PFSK-1 (cell line): ENCODE results near the gene XYLT1.

Experiments used
- FOXP2 ChIP-seq: optimal IDR thresholded peaks from 2 replicates; pipeline ENCODE3; 2011; ENCODE audit warnings: borderline replicate concordance, control low read depth, inconsistent platforms; ENCODE audit not compliant: insufficient read depth; ENCODE audit errors: extremely low read length, extremely low read depth
- POLR2AphosphoS5 ChIP-seq: IDR thresholded peaks from 2 replicates; pipeline ENCODE4 v1.6.1; 2012; ENCODE audit warnings: low read depth, mild to moderate bottlenecking, control low read depth, low read length, moderate library complexity
- SIN3A ChIP-seq: IDR thresholded peaks from 2 replicates; pipeline ENCODE4 v1.6.1; 2012; ENCODE audit warnings: mild to moderate bottlenecking, low read length, moderate library complexity, borderline replicate concordance; ENCODE audit not compliant: insufficient read depth
- TF ChIP-seq, protein P1 (sequence below), 2 experiments: IDR thresholded peaks; 2 replicates each; pipeline versions ENCODE4 v1.6.1 to v1.8.0; 2011 to 2012; ENCODE audit warnings: low read depth in 2 of 2, low read length in 2 of 2, control low read depth in 1 of 2, inconsistent platforms in 1 of 2, mild to moderate bottlenecking in 1 of 2, moderate library complexity in 1 of 2; ENCODE audit not compliant: insufficient read depth in 1 of 2

DNA sequence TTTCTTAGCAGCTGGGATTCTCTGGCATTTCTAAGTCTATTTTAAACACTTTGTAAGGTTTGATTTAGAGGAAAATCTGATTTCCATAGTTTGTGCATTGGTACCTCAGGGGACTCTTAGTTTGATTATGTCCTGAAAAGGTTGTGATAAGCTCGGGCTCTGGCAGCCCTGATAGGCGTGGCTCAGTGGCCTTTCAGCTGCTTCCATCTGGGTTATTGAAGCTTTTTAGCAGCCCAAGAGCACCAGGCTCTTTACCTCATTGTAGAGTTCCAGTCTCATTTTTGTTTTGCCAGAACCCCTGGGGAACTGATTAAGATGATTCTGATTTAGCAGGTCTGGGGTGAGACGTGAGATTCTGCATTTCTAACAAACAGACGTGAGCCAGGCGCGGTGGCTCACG, 412.3 kb downstream of the XYLT1 start:
- TF ChIP-seq SIN3A = no peak
- TF ChIP-seq POLR2AphosphoS5 = no peak
- TF ChIP-seq, protein P1, sequence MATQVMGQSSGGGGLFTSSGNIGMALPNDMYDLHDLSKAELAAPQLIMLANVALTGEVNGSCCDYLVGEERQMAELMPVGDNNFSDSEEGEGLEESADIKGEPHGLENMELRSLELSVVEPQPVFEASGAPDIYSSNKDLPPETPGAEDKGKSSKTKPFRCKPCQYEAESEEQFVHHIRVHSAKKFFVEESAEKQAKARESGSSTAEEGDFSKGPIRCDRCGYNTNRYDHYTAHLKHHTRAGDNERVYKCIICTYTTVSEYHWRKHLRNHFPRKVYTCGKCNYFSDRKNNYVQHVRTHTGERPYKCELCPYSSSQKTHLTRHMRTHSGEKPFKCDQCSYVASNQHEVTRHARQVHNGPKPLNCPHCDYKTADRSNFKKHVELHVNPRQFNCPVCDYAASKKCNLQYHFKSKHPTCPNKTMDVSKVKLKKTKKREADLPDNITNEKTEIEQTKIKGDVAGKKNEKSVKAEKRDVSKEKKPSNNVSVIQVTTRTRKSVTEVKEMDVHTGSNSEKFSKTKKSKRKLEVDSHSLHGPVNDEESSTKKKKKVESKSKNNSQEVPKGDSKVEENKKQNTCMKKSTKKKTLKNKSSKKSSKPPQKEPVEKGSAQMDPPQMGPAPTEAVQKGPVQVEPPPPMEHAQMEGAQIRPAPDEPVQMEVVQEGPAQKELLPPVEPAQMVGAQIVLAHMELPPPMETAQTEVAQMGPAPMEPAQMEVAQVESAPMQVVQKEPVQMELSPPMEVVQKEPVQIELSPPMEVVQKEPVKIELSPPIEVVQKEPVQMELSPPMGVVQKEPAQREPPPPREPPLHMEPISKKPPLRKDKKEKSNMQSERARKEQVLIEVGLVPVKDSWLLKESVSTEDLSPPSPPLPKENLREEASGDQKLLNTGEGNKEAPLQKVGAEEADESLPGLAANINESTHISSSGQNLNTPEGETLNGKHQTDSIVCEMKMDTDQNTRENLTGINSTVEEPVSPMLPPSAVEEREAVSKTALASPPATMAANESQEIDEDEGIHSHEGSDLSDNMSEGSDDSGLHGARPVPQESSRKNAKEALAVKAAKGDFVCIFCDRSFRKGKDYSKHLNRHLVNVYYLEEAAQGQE (IDR thresholded peaks at IDR 0.05; ENCODE audit: insufficient read depth in 1 of 2, low read depth in 2 of 2, low read length in 2 of 2) = no peak
- TF ChIP-seq FOXP2 = no peak
